Nephron progenitor cell (in vitro differentiated cells): ENCODE results near the gene MITF.

Experiments used
- DNase-seq: peaks from one replicate; pipeline ENCODE4 v3.0.0; 2021
- H3K27ac Mint-ChIP-seq: 2 replicates; pipeline ENCODE4 v1.8.0; 2021; ENCODE audit warnings: mild to moderate bottlenecking, moderate library complexity, mixed read lengths
- H3K27me3 Mint-ChIP-seq: 2 replicates; pipeline ENCODE4 v1.8.0; 2021; ENCODE audit warnings: mild to moderate bottlenecking, low read depth, mixed read lengths; ENCODE audit not compliant: poor library complexity
- H3K36me3 Mint-ChIP-seq: 2 replicates; pipeline ENCODE4 v1.8.0; 2021; ENCODE audit warnings: low read depth, mixed read lengths
- H3K4me1 Mint-ChIP-seq: 2 replicates; pipeline ENCODE4 v1.8.0; 2021; ENCODE audit warnings: mixed read lengths
- H3K4me3 Mint-ChIP-seq: 2 replicates; pipeline ENCODE4 v1.8.0; 2021; ENCODE audit warnings: mild to moderate bottlenecking, moderate library complexity, mixed read lengths
- H3K9me3 Mint-ChIP-seq: 2 replicates; pipeline ENCODE4 v1.8.0; 2021; ENCODE audit warnings: mild to moderate bottlenecking, moderate library complexity, mixed read lengths
- TF ChIP-seq, protein P1 (sequence below): fragments of 200-600 bp; sonication (generic); IDR thresholded peaks from 2 replicates; pipeline ENCODE4 v1.5.0; 2021; ENCODE audit warnings: antibody characterized with exemption

The MITF gene

DNA sequence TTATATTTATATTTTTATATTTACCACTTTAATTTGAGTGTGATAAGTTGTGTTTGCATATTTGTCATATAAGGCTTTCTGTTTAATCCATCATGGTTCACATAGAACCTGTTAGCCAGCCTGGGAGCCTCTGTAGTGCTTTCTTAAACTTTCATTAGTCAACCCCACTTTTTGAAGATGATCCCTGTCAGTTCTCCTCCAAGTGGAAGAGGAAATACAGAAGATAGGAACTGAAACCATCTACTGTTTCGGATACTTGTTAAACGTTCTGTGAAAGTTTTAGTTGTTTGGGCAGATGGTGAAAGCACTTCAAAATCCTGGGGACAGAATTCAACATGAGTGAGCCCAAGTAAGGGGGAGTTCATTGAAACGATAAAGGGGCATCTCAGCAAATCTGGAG, 255.7 kb downstream of the MITF start:
- H3K27me3 Mint-ChIP-seq, result peaks cover 13% of the 10 kb centered on the region
- TF ChIP-seq, protein P1, sequence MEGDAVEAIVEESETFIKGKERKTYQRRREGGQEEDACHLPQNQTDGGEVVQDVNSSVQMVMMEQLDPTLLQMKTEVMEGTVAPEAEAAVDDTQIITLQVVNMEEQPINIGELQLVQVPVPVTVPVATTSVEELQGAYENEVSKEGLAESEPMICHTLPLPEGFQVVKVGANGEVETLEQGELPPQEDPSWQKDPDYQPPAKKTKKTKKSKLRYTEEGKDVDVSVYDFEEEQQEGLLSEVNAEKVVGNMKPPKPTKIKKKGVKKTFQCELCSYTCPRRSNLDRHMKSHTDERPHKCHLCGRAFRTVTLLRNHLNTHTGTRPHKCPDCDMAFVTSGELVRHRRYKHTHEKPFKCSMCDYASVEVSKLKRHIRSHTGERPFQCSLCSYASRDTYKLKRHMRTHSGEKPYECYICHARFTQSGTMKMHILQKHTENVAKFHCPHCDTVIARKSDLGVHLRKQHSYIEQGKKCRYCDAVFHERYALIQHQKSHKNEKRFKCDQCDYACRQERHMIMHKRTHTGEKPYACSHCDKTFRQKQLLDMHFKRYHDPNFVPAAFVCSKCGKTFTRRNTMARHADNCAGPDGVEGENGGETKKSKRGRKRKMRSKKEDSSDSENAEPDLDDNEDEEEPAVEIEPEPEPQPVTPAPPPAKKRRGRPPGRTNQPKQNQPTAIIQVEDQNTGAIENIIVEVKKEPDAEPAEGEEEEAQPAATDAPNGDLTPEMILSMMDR, result no peak
- no peaks in the 10 kb centered on the region for H3K9me3 Mint-ChIP-seq
- H3K36me3 Mint-ChIP-seq, result no peaks in the 10 kb centered on the region
- no peak for DNase-seq
- no peak overlapping the region for H3K4me3 Mint-ChIP-seq
- no peaks in the 10 kb centered on the region for H3K4me1 Mint-ChIP-seq
- H3K27ac Mint-ChIP-seq, result no peak overlapping the region

DNA sequence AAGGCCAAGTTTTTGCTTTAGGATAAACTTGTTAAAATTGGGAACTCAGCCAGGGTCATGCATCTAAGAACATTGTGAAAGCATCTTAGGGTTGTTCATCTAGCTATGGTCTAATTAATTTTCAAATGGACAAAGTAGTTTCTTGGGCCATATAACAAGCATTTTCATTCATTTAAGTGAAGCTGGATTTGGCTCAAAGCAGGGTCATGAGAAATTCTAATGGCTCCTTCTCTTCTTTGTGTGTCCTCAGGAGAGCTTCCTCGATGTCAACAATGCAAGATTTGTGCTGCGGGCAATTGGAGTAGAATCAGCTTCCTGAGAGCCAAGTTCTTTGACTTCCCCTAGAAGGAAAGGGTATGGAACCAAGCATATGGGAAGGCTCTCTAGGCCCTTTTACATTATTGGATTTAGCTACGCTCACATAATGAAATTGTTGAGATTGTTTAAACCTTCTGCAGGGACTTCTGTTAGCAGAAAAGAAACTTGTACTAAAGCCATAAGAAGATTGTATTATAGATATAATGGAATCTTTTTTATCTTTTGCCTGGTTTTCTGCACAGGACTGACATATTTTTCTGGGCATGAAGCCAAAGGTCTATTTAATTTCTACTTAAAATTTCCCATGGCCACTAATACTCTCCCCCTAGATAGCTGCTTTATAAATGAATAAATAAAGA, 258.5 kb downstream of the MITF start:
- peaks cover 12% of the 10 kb centered on the region for H3K4me1 Mint-ChIP-seq
- H3K27me3 Mint-ChIP-seq, result peaks cover 13% of the 10 kb centered on the region
- H3K4me3 Mint-ChIP-seq, result no peak overlapping the region
- H3K36me3 Mint-ChIP-seq, result no peaks in the 10 kb centered on the region
- H3K27ac Mint-ChIP-seq, result no peak overlapping the region
- no peak for DNase-seq
- TF ChIP-seq, protein P1, result no peak
- H3K9me3 Mint-ChIP-seq, result no peaks in the 10 kb centered on the region

DNA sequence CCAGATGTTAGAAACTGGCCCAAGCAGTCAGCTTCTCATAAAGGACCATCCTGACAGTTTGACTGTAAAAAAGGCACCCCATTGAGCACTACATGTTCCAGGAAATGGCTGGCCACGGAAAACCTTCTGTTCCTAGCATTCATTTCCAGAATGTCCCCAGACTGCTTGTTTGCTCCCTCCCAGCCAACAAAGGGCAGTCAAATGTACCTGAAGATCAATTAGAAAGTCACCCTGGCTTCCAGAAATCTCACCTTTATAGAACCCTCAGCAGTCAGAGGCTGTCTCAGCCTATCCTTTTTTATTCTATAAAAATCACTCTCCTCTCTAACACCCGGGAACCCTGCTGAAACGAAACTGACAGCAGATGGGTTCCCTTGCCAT, 259.5 kb downstream of the MITF start:
- Mint-ChIP-seq H3K27ac (no peak overlapping the region), H3K4me3 (no peak overlapping the region), H3K9me3 (no peaks in the 10 kb centered on the region), H3K27me3 (peaks cover 8% of the 10 kb centered on the region), H3K36me3 (no peaks in the 10 kb centered on the region), H3K4me1 (peaks cover 12% of the 10 kb centered on the region)
- TF ChIP-seq, protein P1, result no peak
- no peak for DNase-seq

DNA sequence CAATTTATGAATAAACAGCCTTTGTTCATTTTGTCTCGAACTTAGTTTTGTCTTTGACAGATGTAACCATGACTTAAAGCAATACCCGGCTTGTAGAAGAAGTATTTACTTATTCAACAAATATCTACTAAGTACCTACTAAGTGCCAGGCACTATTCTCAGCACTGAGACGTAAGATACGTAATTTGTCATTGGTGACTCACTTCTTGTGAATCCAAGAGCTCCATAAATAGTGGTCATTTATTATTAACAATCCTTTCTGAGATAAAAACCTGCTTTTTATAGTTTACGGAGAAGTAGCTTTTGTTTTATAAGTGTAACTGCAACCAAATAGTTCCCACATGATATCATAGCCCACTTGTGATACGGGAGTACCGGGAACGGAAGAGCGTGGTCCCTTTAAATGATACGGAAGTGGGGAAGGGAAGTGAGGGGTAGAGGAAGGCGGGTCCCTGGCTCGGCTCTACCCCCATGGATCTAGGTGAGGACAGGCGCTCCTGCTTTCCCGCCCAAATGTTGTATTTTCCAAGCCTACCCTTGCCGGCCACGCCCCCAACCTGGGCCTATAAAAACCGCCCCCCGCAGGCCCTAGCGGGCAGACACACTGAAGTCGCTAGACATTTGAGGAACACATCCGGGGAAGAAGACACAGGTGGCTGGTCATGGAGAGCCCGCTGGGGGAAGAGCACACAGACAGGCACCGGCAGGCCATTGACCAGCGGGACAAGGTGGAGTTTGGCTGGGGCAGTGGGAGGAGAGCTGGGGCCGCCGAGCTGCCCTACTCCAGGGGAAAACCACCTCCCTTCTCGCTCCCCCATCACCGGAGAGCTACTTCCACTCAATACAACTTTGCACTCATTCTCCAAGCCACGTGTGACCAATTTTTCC, 260.1 kb downstream of the MITF start, which contains the start of gene SAMMSON:
Gene SAMMSON, plus strand, starts transcription at position 594 of the 888 bp plus-strand sequence.
- H3K36me3 Mint-ChIP-seq, result no peaks in the 10 kb centered on the region
- H3K27ac Mint-ChIP-seq, result peak within 1 kb of the TSS; percentile 93
- H3K4me3 Mint-ChIP-seq, result no peak within 1 kb of the TSS
- peaks cover 12% of the 10 kb centered on the region for H3K4me1 Mint-ChIP-seq
- TF ChIP-seq, protein P1, result no peak
- peaks cover 7% of the 10 kb centered on the region for H3K27me3 Mint-ChIP-seq
- no peak for DNase-seq
- no peaks in the 10 kb centered on the region for H3K9me3 Mint-ChIP-seq

DNA sequence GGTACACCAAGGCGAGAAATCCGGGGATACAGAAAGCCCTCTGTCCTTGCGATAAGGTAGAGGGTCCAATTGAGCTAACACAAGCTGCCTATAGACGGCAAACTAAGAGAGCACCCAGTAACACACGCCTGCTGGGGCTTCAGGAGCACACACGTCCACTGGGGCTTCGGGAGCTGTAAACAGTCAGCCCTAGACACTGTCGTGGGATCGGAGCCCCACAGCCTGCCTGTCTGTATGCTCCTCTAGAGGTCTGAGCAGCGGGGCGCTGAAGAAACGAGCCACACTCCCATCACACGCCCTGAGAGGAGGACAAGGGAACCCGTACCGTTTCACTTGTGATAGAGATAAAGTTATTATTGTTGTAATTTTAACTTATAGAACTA, 260.8 kb downstream of the MITF start:
- no peak overlapping the region for H3K4me3 Mint-ChIP-seq
- peaks cover 4% of the 10 kb centered on the region for H3K27me3 Mint-ChIP-seq
- no peak for DNase-seq
- peaks cover 12% of the 10 kb centered on the region for H3K4me1 Mint-ChIP-seq
- TF ChIP-seq, protein P1, result no peak
- no peaks in the 10 kb centered on the region for H3K9me3 Mint-ChIP-seq
- no peaks in the 10 kb centered on the region for H3K36me3 Mint-ChIP-seq
- no peak overlapping the region for H3K27ac Mint-ChIP-seq
